Activated CD8-positive, alpha-beta memory T cell treated with anti-CD3 and anti-CD28 coated beads for 36 hours (primary cell): Measurements from ENCODE around the gene TBCD. TPM values are rescaled to one million over a fixed set of nuclear protein-coding genes. Genes with fewer than 3 reads are reported as not detected.

ENCODE experiments used
- CTCF ChIA-PET: fragments of 350-600 bp; sonication (Branson Sonifier 250); formaldehyde crosslinking; loops from one replicate; lab custom pipeline; 2021; ENCODE audit warnings: antibody characterized with exemption; lab: Charles Lee
- POLR2A ChIA-PET: fragments of 350-600 bp; sonication (Branson Sonifier 250); formaldehyde crosslinking; loops from one replicate; lab custom pipeline; 2021; ENCODE audit warnings: antibody characterized with exemption; lab: Charles Lee
- total RNA-seq, 2 experiments: library from RNA; stranded (reverse); gene quantifications; one replicate each; pipeline ENCODE4 v1.2.3, GENCODE V29; 2021

The TBCD gene
- total RNA-seq, 2 experiments from 2014 or later: 82.7 to 84.2 TPM

DNA sequence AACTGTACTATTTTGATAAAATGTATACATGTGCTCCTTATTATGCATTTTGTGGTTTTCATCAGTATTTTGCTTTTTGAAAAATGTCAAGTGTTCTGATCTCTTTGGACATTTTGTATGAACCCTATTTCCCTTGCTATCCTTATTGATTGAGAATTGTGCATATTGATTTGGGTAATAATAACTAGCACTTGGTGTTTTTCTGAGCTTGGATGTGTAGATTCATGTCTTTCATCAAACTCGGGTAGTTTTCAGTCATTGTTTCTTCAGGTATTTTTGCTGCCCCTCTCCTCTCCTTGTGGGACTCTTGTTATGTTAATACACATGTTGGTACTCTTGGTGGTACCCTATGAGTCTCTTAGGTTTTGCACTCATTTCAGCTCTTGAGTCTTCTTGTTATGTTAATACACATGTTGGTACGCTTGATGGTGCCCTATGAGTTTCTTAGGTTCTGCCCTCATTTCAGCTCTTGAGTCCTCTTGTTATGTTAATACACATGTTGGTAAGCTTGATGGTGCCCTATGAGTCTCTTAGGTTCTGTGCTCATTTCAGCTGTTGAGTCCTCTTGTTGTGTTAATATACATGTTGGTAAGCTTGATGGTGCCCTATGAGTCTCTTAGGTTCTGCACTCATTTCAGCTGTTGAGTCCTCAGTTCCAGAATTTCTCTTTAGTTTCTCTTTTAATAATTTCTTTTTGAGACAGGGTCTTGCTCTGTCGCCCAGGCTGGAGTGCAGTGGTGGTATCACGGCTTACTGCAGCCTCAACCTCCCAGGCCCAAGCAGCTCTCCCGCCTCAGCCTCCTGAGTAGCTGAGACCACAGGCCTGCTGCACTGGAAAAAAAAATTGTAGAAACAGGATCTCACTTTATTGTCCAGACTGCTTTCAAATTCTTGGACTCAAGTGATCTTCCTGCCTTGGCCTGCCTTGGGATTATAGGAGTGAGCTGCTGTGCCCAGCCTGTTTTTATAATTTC, 68.7 kb downstream of the TBCD start:
- ChIA-PET POLR2A (no interaction called here), CTCF (interaction anchor here (1.1 to 1.5 kb wide), 3 partner anchors 9 to 97 kb away, joined by 3 read pairs; no protein-coding TSS in a partner anchor)

DNA sequence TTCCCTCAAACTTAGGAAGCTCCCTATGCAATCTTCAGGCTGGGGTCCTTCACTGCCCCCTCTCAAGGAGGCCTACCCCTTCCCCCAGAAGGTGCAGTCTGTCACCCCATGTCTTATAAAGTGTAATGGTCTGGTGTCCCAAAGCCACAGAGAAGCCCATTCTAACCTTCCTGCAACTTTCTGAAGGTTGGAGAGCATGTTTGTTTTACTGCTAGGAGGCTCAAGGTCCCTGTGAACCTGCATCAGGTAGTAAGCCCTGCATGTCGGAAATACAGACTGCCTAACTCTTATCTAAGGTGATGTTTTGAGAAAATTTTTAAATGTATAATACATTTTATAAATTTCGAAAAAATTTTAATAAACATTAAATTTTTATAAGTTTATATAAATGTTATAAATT, 69.7 kb downstream of the TBCD start:
- ChIA-PET POLR2A (no interaction called here), CTCF (interaction anchor here (1.1 to 1.2 kb wide), 2 partner anchors 8 to 46 kb away, joined by 3 read pairs; no protein-coding TSS in a partner anchor)

DNA sequence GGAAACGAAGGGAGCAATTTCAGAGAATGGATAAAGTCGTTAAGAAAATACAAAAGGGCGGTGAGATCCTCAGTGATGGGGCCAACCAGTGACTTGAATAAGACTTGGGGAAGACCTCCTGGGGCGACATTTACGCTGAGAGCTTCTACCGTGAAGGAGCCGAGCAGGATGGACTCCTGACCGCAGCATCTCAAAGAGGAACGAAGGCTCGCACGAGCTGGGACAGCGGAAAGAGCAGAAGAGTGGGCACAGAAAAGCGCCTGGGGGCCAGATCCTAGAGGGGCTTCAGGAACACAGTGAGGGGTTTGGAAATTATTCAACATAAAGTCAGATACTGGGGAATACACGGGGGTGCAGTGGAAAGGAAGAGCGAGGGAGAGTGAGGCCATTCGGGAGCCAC, 70.4 kb downstream of the TBCD start:
- ChIA-PET CTCF (interaction anchor here (0.6 kb wide), 1 partner anchor 227 kb away, joined by 3 read pairs; no protein-coding TSS in a partner anchor), POLR2A (no interaction called here)

DNA sequence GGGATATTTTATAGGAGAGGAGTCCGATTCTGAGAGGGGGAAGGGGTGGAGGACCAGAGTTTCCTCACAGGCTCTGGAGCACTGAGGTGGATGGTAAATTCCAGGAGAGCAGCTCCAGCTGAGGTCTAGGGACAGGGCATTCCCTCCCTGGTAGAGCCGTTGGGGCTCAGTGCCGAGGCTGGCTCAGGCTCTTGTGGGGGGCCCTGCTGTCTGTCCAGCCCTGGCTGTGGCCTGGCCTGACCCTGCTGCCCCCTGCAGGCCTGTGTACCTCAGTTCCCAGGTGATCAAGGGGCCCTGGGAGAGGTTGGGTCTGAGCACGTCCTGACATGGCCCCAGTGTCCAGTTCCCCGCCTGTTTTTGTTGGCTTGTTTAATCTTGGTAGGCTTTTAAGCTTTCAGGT, 71.1 kb downstream of the TBCD start:
- ChIA-PET CTCF (interaction anchor here (0.6 kb wide), 1 partner anchor 226 kb away, joined by 3 read pairs; no protein-coding TSS in a partner anchor), POLR2A (no interaction called here)

DNA sequence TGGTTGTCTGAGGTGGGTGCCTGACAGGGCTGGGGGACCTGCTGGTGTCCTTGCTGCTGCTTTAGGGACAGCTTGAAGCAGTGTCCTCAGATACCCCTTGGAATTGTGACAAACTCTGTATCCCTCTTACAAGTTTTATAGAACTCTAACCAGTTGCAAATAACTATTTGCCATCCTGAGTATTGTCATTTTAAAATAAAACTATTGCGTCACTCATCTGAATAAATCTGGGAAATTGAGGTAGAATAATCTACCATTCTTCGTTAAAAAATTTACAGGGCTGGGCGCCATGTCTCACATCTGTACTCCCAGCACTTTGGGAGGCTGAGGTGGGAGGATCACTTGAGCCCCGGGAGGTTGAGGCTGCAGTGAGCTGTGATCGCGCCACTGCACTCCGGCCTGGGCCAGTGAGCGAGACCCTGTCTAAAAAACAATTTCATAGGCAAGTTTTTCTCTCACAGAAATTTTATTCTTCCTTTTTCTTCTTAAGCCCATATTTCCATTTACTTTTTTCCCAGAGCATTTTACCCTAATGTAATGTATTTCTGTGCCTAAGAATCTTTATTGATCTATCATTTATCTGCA, 73.8 kb downstream of the TBCD start:
- CTCF ChIA-PET: no interaction called here

DNA sequence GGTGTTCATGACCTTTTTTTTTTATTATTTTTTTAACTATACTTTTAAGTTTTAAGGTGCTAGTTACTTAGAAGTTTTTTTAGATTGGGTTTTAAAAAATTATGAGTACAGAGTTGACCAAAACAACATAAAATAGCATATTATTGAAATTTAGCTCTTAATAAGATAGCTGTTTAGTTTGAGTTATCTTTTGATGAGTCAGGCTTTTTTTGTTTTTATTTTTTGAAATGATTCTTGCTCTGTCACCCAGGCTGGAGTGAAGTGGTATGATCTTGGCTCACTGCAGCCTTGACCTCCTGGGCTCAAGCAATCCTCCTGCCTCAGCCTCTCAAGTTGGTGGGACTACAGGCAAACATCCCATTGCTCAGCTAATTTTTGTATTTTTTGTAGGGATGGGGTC, 74.3 kb downstream of the TBCD start:
- ChIA-PET POLR2A (no interaction called here), CTCF (no interaction called here)

More for the DNA sequence above, 73.8 kb downstream of the TBCD start:
- POLR2A ChIA-PET: no interaction called here

DNA sequence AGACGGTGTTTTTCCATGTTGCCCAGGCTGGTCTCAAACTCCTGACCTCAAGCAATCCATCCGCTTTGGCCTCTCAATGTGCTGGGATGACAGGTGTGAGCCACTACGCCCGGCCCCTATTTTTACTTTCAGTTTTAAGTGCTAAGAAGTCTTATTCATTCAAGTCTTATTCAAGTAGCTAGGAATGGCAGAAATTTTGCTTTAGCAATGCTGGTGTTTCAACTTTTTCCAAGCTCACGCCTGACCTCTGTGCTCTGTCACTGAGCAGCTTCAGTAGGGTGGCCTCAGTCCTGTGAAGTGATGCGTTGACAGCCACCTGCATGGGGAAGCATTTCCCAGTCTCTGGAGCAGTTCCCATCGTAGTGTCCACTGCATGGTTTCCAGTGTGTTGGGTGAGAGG, 75.1 kb downstream of the TBCD start:
- POLR2A ChIA-PET: no interaction called here
- CTCF ChIA-PET: no interaction called here

DNA sequence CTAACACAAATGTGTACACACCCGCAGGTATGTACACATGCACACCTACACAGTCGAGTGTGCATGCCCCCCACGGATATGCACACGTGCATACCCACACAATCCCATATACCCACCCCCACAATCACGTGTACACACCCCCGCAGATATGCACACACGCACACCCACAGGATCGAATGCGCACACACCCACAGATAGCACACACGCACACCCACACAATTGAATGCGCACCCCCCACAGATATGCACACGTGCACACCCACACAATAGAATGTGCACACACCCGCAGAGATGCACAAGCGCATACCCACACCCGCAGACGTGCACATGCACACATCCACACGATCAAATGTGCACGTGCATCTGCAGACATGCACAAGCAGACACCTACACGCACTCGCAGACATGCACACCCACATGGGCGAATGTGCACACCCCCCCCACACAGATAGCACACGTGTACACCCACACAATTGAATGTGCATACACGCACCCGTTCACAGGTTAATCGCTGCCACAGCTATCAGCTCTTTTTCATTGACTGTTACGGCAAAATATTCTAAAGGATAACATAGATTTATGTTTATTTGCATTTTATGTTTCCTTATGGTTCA, 77.1 kb downstream of the TBCD start:
- CTCF ChIA-PET: interaction anchor here (1.0 kb wide), 1 partner anchor 8 kb away, joined by 3 read pairs; no protein-coding TSS in a partner anchor
- POLR2A ChIA-PET: no interaction called here

DNA sequence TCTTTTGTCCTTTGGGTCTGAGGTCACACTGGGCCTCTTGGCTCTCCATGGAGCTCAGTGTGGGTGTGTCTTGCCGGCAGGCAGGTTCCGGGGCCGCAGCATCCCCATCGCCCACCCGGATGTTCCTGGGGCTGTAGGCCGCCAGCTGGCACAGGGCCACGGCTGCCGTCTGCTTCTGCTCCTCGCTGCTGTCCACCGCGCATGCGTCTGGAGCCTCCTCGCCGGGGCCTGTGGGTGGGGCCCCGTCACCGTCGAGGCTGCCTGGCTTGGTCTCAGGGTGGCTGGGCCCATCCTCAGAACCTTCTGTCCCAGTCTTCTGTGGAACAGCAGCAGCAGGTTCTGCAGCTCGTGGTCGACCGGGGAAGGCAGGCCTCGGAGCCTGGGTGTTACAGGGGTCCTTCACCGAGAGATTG, 78.4 kb downstream of the TBCD start:
- POLR2A ChIA-PET: no interaction called here
- CTCF ChIA-PET: no interaction called here

DNA sequence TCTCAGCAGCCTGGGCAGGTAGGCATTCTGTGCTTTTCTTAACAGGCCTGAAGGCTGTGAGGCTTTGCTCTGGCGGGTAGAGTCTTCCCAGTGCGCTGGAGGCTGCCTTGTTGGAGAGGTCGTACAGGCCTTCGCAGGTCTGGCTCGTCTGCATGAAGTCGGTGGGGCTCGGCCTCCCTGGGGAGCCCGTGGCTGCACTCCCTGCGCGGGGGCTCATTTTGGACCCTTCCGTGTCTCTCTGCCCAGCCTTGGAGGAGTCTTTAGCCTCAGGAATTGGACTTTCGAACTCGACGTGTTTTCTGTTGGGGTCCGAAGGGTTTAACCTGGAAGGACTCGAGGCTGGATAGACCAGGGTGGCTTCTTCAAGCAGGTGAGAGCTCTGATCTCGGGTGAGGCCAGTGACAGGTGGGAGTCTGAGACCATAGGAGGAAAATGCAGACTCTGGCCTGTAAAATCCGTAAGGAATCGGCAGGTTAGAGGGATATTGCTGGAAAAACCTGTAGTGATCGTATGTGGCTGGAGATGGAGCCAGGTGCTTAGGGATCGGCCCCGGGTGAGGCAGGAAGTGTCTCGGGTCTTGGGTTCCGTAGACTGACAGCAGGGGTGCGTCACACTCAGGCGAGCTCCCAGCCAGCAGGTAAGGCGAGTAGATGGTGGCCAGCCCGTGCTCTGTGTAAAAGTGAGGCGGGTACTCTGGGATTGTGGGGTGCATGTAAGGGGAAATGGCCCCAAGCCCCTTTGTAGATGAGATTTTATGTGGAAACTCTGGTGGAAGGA, 79.4 kb downstream of the TBCD start:
- CTCF ChIA-PET: no interaction called here
- POLR2A ChIA-PET: no interaction called here

DNA sequence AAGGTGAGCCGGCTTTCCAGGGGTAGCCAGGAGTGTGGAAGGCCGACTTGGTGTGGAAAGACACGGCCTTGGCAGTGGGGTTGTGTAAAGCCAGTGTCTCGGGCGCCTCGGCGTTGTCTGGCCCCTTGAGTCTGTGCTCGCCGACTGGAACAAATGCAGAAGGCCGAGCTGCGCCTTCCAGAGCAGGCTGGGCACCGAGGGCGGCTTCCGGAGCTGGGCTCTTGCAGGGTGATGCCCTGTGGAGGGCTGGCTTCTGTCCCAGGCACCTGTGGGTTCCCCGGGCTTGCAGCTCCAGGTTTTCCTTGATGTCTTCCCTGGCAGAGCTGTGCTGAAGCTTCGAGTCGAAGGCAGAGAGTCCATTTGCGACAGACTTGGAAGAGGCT, 79.9 kb downstream of the TBCD start:
- ChIA-PET CTCF (no interaction called here), POLR2A (no interaction called here)

DNA sequence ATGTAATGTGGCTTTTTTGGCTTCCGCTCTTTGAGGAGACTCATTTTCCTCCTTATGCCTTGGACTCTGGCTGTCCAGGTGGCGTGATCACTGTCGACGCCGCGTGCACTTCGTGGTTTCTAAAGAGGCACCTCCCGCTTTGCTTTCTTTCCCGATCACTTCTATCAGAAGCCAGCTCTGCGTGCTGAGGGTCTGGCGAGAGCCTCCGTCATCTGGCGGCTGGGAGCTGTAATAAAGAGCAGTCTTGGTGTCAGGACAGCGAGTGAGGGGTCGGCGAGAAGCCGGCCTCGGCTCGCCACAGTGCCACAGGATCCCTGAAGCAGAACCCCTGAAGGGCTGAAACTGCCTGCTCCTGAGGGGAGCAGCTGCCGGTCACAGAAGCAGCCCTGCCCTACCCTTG, 80.5 kb downstream of the TBCD start:
- CTCF ChIA-PET: no interaction called here
- POLR2A ChIA-PET: no interaction called here

DNA sequence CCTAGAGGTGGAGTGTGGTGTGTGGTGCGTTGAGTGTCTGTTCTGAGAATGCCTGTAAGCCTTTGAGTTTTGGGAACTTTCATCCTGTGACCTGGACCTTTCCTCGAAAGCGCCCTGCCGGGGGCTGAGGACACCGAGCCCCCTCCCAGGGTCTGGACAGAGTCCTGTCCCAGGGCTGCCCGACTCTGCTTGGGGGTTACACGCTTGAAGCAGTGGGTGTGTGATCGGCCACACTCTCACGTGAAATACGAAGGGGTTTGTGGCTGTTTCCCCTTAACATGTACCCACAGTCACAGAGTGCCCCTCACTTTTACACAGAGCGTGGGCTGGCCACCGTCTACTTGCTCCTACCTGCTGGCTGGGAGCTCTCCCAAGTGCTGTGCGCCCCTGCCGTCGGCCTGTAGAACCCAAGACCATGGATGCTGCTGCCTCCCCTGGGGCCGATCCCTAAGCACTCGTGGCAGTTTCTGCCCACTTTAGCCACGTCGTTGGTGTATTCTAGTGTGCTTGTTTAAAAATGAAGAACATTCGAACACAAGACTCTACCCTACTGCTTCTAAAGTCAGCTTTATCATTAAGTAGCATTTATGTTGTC, 81.1 kb downstream of the TBCD start:
- ChIA-PET POLR2A (no interaction called here), CTCF (interaction anchor here (1.5 kb wide), 1 partner anchor 40 kb away, joined by 3 read pairs; no protein-coding TSS in a partner anchor)

DNA sequence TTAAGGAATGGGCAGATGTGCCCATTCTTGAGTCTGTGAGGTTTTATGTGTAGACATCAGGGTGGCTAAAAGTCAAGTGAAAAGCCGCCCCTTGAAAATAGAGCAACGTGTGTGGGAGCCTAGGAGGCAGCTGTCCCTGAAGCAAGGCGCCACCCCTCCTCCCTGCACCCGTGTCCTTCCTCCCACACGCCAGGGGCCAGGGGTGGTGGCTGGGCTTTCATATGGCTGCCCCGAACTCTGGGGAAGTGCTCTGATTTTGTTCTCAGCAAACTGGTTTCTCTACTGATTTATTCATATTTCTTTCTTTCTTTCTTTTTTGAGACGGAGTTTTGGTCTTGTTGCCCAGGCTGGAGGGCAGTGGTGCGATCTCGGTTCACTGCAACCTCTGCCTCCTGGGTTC, 83.3 kb downstream of the TBCD start:
- POLR2A ChIA-PET: no interaction called here
- CTCF ChIA-PET: interaction anchor here (1.4 kb wide), 1 partner anchor 53 kb away, joined by 4 read pairs; no protein-coding TSS in a partner anchor

DNA sequence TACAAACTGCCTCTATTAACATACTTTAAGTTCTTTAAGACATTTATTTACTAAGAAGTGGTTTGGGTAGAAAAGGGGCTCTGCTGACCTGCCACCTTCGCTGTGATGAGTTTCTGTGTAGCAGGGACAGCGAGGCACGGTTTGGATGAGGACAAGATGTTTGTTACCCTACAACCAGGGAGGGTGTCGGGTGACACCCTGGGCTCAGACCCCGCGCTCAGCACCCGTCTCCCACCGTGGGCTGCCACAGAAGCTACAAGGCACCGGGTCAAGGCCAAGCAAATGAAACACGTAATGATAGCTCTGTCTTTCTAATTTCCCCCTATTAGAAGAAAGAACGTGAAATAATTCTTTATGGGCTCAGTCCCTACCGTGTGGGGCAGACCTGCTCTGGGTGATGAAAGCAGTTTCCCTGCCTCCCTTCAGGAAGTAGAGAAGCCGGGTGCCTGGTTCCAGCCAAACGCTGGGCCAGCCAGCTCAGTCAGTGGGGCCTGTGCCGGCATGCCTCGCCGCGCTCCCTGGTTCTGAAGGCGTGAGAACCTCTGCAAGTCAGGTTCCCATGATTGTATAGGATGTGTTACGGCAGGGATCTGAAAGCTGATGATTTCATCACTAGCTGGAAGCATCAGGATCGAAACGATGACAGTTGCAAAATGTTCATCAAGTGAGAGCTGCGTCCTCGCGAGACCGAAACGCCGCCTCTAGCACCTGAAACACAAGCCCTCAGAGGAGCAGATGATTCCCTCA, 84.1 kb downstream of the TBCD start:
- POLR2A ChIA-PET: no interaction called here
- CTCF ChIA-PET: no interaction called here

DNA sequence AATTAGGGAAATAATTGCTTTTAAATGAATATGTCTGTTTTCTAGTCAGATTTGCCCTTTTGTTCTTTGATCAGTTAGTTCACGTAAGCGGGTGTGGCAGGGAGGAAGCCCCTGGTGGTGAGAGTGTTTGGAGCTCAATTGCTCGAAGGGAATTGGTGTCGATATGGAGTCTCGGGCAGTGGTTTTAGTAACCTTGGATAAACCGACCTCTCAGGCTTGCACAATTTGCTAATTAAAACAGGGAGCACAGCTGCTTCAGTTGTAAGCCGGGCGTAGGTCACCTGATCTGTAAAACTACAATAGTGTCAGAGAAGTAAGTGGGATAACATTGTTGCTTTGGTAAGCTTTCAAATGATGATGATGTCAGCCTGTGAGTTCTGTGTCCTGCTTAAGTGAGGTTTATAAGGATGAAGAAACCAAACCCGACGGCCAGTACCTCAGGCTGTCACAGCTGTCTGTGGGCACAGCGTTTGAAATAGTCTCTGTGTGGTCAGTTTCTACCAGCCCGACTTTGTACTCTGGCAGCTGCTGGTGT, 85.0 kb downstream of the TBCD start:
- CTCF ChIA-PET: no interaction called here

DNA sequence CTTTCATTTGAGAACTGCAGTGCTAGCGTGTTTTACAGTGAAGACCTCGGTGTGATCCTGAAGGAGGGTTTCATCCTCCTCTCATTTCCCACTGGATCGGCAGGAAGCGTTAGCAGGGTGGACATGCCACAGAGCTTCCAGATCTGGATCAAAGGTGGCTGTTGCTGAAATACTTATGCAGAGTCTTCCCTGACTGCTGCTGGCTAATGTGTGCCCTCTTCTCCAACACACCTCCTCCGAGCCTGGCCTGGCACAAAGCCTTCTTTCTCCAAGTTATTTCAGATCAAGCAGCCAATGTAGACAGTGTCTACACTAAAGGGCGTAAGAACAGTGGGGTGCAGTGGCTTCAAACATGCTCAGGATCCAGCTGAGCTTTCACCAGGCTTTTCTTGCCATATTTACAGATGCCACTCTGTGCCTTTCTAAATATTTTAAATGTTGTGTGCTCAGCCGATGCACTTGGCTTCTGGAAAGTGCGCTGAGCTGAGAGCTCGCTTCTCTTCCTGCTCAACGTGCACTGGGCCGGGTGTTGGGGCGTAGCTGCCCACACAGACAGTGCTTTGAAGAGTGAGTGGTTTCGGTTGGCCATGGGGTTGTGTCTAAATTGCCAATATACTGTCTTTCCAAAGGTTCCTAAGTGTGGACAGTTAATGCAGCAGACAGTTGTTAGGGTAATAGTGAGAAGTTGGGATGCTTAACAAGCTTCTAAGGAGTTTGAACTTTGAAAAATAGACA, 85.9 kb downstream of the TBCD start:
- CTCF ChIA-PET: no interaction called here
- POLR2A ChIA-PET: no interaction called here

More for the DNA sequence above, 85.0 kb downstream of the TBCD start:
- POLR2A ChIA-PET: no interaction called here
